Measurements from ENCODE around the gene ANOS1.

The ANOS1 gene

DNA sequence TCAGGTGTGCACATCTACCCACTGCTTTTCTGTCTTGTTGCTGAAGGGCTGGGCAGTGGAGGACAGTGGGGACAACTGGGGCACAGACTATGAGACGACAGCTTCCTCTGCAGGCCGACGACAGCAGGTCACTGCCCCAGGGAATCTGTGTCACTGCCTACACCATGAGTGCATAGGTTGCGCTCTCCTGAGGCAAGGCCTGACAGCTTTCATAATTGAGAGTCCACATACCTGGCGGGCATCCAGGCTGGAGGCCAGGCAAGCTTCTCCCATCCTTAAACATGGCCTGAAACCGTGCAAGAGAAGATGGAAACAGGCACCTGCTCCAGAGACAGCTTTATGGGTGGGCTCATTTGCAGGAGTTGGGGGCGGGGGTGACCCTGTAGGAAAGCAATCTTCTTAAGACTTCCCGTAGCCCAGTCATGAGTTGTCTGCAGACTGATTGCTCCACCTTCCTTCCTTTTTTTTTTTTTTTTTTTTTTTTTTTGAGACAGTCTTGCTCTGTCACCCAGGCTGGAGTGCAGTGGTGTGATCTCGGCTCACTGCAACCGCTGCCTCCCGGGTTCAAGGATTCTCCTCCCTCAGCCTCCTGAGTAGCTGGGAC, 2.9 kb downstream of the ANOS1 start:
- TF ChIP-seq, protein P1, sequence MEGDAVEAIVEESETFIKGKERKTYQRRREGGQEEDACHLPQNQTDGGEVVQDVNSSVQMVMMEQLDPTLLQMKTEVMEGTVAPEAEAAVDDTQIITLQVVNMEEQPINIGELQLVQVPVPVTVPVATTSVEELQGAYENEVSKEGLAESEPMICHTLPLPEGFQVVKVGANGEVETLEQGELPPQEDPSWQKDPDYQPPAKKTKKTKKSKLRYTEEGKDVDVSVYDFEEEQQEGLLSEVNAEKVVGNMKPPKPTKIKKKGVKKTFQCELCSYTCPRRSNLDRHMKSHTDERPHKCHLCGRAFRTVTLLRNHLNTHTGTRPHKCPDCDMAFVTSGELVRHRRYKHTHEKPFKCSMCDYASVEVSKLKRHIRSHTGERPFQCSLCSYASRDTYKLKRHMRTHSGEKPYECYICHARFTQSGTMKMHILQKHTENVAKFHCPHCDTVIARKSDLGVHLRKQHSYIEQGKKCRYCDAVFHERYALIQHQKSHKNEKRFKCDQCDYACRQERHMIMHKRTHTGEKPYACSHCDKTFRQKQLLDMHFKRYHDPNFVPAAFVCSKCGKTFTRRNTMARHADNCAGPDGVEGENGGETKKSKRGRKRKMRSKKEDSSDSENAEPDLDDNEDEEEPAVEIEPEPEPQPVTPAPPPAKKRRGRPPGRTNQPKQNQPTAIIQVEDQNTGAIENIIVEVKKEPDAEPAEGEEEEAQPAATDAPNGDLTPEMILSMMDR (IDR thresholded peaks at IDR 0.05; ENCODE audit: low read depth, low read length), result no peak
- H3K4me3 ChIP-seq (ENCODE audit: low read depth, low read length), result no peak overlapping the region

DNA sequence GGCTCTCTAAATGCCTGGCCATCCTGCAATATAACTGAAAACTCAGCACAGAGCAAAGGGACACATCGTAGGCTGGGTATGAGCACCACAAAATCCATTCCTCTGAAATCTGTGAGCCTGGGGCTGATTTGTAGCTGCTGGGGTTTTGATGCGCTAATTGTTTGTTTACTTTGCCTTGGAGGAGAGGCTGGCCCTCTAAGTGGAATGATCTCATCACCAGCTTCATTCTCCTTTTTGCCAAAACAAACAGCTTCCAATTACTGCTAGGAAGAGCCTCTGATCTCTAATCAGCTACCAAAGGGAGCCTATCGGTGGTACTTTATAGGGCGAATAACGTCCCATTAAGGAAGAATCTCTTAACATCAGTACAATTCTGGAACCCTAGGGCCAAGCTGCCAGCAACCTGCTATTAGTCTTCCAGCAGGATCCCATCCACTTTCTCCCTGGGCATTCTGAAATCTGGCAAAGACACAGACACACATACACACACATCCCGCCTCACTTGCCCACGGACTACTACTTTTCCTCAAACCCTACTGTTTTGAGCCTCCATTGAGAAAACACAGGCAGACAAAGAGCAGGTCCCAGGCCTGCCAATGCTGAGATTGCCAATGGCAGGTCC, 5.8 kb downstream of the ANOS1 start:
- no peak overlapping the region for H3K4me3 ChIP-seq (ENCODE audit: low read depth, low read length)

DNA sequence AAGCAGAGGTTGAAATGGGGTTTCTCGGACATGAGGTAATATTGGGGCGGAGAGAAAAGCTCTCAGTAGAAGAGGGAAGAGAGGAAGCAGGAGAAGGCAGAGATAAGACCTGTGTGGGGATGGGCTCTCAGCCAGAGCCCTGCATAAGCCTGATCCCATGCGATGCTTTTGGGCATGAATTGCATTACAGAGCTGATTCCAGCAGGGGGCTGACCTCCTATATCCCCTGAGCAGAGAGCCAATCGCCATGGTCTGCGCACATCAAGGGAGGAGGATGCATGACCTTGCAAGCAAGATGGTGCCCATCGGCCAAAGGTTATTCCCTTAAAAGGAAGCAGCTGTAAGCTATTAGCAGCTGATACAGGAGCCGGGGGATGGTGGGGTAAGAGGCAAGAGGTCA, 7.6 kb downstream of the ANOS1 start:
- H3K4me3 ChIP-seq (ENCODE audit: low read depth, low read length), result no peak overlapping the region
- TF ChIP-seq, protein P1 (IDR thresholded peaks at IDR 0.05; ENCODE audit: low read depth, low read length), result no peak

More for the DNA sequence above, 5.8 kb downstream of the ANOS1 start:
- TF ChIP-seq, protein P1 (IDR thresholded peaks at IDR 0.05; ENCODE audit: low read depth, low read length), result no peak

DNA sequence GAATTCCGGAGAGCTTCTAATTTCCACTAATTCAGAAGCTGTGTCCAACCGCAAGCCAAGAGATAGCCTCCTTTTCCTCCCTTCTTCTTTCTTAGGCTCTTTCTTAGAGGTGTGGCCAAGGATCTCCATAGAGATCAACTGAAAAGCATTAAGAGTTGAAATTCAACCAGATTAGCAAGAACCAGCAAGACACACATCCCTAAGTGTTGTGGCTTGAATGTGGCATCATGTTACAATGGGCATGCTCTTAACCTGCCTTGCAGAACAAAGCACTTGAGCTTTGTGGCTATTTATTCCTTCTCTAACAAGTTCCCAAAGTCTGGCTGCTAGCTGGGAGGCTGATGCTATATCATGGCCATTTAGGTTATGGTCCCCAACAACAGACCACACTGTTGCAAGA, 10.4 kb downstream of the ANOS1 start:
- H3K4me3 ChIP-seq (ENCODE audit: low read depth, low read length), result no peak overlapping the region
- TF ChIP-seq, protein P1 (IDR thresholded peaks at IDR 0.05; ENCODE audit: low read depth, low read length), result no peak

DNA sequence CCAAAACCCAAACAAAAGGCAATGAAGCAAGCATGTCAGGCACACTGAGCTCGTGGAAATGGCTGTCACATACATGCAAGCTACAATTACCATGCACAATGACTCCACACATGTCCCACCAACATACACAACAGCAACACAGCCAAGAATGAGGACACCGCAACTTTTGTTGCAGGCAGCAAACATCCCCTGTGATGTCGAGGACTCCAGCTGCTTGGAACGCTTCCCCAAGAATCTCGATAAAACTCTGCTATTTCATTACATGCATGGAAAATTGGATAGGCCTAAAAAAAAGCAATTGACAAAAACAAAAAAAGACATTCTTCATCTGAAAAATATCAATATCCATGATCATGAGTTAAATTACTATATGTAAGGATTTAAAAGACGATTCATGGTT, 11.8 kb downstream of the ANOS1 start:
- TF ChIP-seq, protein P1 (IDR thresholded peaks at IDR 0.05; ENCODE audit: low read depth, low read length), result no peak
- H3K4me3 ChIP-seq (ENCODE audit: low read depth, low read length), result no peak overlapping the region

DNA sequence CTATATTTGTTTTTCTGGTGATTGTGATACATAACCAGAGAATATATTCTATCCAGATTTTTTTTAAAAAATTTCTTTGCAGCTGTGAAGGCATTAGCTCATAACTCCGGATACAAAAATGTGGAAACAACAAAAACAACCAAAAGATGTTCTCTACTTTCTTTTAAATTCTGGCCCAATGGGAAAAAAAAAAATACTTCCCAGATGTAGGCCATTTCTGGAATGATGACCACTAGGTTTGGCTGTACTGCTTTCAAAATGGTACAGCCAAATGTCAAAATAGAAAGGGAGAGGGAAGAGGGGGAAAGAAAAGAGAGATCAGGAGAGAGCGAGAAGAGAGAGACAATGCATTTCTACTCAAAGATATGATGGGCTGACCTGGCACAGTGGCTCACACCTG, 14.6 kb downstream of the ANOS1 start:
- TF ChIP-seq, protein P1 (IDR thresholded peaks at IDR 0.05; ENCODE audit: low read depth, low read length), result no peak
- H3K4me3 ChIP-seq (ENCODE audit: low read depth, low read length), result no peak overlapping the region

DNA sequence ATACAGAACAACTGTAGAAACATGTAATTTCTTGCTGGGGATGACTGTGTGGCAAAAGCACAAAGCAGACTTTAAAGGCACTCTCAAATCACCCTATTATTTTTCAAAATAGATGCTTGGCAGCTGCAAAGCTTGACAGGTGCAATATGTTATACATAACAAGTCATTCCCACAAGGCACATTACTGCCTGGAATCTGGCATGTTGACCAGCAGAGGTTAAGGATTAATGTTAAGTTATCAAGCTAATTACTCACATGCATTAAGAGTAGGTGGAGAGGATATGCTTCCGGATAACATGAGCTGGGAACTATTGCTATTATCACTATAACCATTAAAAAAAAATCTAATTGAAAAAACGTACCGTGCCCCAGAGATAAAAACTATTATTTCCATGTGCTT, 17.8 kb downstream of the ANOS1 start:
- TF ChIP-seq, protein P1 (IDR thresholded peaks at IDR 0.05; ENCODE audit: low read depth, low read length), result no peak
- H3K4me3 ChIP-seq (ENCODE audit: low read depth, low read length), result no peak overlapping the region
